Activated T-helper 1 cell treated with anti-CD3 and anti-CD28 coated beads, Interleukin-12 subunit alpha, Interleukin-12 subunit beta, Interleukin-2, Interleukin-4 antibody, amounts not matched to agents 30 ng/mL and 10 ng/mL and 1 ng/mL, durations not matched to agents 14 hours and 24 hours and 36 hours (primary cell): ENCODE measurements around the gene PLCB4. TPM values are rescaled to one million over a fixed set of nuclear protein-coding genes. Genes with fewer than 3 reads are reported as not detected.

Experiments
- DNase-seq: peaks from one replicate; pipeline ENCODE4 v3.0.0; 2021; ENCODE audit warnings: low spot score
- H3K27ac Mint-ChIP-seq: one replicate; pipeline ENCODE4 v1.8.0; 2021; ENCODE audit warnings: mild to moderate bottlenecking, mixed read lengths
- H3K27me3 Mint-ChIP-seq: one replicate; pipeline ENCODE4 v1.8.0; 2022; ENCODE audit warnings: mild to moderate bottlenecking, moderate library complexity, mixed read lengths; ENCODE audit not compliant: insufficient read depth
- H3K36me3 Mint-ChIP-seq: one replicate; pipeline ENCODE4 v1.8.0; 2021; ENCODE audit warnings: low read depth, mixed read lengths
- H3K4me1 Mint-ChIP-seq: one replicate; pipeline ENCODE4 v1.8.0; 2021; ENCODE audit warnings: low read depth, mixed read lengths
- H3K4me3 Mint-ChIP-seq: one replicate; pipeline ENCODE4 v1.8.0; 2021; ENCODE audit warnings: mild to moderate bottlenecking, moderate library complexity, mixed read lengths
- H3K9me3 Mint-ChIP-seq: one replicate; pipeline ENCODE4 v1.8.0; 2021; ENCODE audit warnings: mixed read lengths
- intact Hi-C: fragments of 100-400 bp; cut with micrococcal nuclease; formaldehyde crosslinking; loops from one replicate; pipeline ENCODE4 v1.15.1; 2024
- total RNA-seq: library from RNA; stranded (reverse); gene quantifications from 2 replicates; pipeline ENCODE4 v1.2.3, GENCODE V29; 2022

The PLCB4 gene
- total RNA-seq, 1 donor from 2014 or later, result not detected

GRCh38 chr20:9485614-9486340 lies 416.9 kb downstream of the PLCB4 start:
- no peaks in the 10 kb centered on the region for H3K27me3 Mint-ChIP-seq
- no peak for DNase-seq
- H3K27ac Mint-ChIP-seq, result no peak overlapping the region
- no peaks in the 10 kb centered on the region for H3K9me3 Mint-ChIP-seq
- H3K4me3 Mint-ChIP-seq, result no peak overlapping the region
- intact Hi-C loops, result no loop called here
- H3K4me1 Mint-ChIP-seq, result no peaks in the 10 kb centered on the region
- H3K36me3 Mint-ChIP-seq, result no peaks in the 10 kb centered on the region

GRCh38 chr20:9487231-9487630 lies 418.3 kb downstream of the PLCB4 start:
- Mint-ChIP-seq H3K4me1 (no peaks in the 10 kb centered on the region), H3K27me3 (no peaks in the 10 kb centered on the region), H3K27ac (no peak overlapping the region), H3K36me3 (no peaks in the 10 kb centered on the region), H3K4me3 (no peak overlapping the region), H3K9me3 (no peaks in the 10 kb centered on the region)
- no peak for DNase-seq
- intact Hi-C loops, result no loop called here

GRCh38 chr20:9488063-9488462 lies 419.2 kb downstream of the PLCB4 start:
- DNase-seq, result no peak
- H3K27me3 Mint-ChIP-seq, result no peaks in the 10 kb centered on the region
- no peak overlapping the region for H3K4me3 Mint-ChIP-seq
- H3K27ac Mint-ChIP-seq, result no peak overlapping the region
- intact Hi-C loops, result no loop called here
- H3K9me3 Mint-ChIP-seq, result no peaks in the 10 kb centered on the region
- H3K36me3 Mint-ChIP-seq, result no peaks in the 10 kb centered on the region
- H3K4me1 Mint-ChIP-seq, result no peaks in the 10 kb centered on the region

- DNase-seq, result no peak
- no peaks in the 10 kb centered on the region for H3K9me3 Mint-ChIP-seq
- intact Hi-C loops, result no loop called here
- H3K4me3 Mint-ChIP-seq, result no peak overlapping the region
- H3K36me3 Mint-ChIP-seq, result no peaks in the 10 kb centered on the region
- no peaks in the 10 kb centered on the region for H3K27me3 Mint-ChIP-seq
- no peak overlapping the region for H3K27ac Mint-ChIP-seq
- H3K4me1 Mint-ChIP-seq, result no peaks in the 10 kb centered on the region
These were observed 421.3 kb downstream of the PLCB4 start for GRCh38 chr20:9490161-9490560.

GRCh38 chr20:9490631-9491030 lies 421.7 kb downstream of the PLCB4 start:
- no peaks in the 10 kb centered on the region for H3K4me1 Mint-ChIP-seq
- H3K36me3 Mint-ChIP-seq, result no peaks in the 10 kb centered on the region
- H3K4me3 Mint-ChIP-seq, result no peak overlapping the region
- H3K27me3 Mint-ChIP-seq, result no peaks in the 10 kb centered on the region
- no peak overlapping the region for H3K27ac Mint-ChIP-seq
- no peaks in the 10 kb centered on the region for H3K9me3 Mint-ChIP-seq
- intact Hi-C loops, result no loop called here
- no peak for DNase-seq

GRCh38 chr20:9491324-9491723 lies 422.4 kb downstream of the PLCB4 start:
- H3K9me3 Mint-ChIP-seq, result no peaks in the 10 kb centered on the region
- no peaks in the 10 kb centered on the region for H3K36me3 Mint-ChIP-seq
- no peak overlapping the region for H3K4me3 Mint-ChIP-seq
- no peak overlapping the region for H3K27ac Mint-ChIP-seq
- H3K27me3 Mint-ChIP-seq, result no peaks in the 10 kb centered on the region
- no peak for DNase-seq
- intact Hi-C loops, result no loop called here
- no peaks in the 10 kb centered on the region for H3K4me1 Mint-ChIP-seq

- DNase-seq, result no peak
- no peaks in the 10 kb centered on the region for H3K9me3 Mint-ChIP-seq
These were observed 423.2 kb downstream of the PLCB4 start for GRCh38 chr20:9492067-9492466.

GRCh38 chr20:9493803-9494202 lies 424.9 kb downstream of the PLCB4 start:
- Mint-ChIP-seq H3K27ac (no peak overlapping the region), H3K9me3 (peaks cover 5% of the 10 kb centered on the region), H3K36me3 (no peaks in the 10 kb centered on the region), H3K4me1 (no peaks in the 10 kb centered on the region), H3K4me3 (no peak overlapping the region), H3K27me3 (no peaks in the 10 kb centered on the region)
- DNase-seq, result no peak
- intact Hi-C loops, result no loop called here

More at GRCh38 chr20:9492067-9492466, 423.2 kb downstream of the PLCB4 start:
- intact Hi-C loops, result no loop called here
- Mint-ChIP-seq H3K4me3 (no peak overlapping the region), H3K4me1 (no peaks in the 10 kb centered on the region), H3K27me3 (no peaks in the 10 kb centered on the region), H3K27ac (no peak overlapping the region), H3K36me3 (no peaks in the 10 kb centered on the region)

GRCh38 chr20:9495701-9496100 lies 426.8 kb downstream of the PLCB4 start:
- Mint-ChIP-seq H3K36me3 (no peaks in the 10 kb centered on the region), H3K9me3 (peaks cover 5% of the 10 kb centered on the region), H3K27ac (no peak overlapping the region), H3K4me3 (no peak overlapping the region), H3K27me3 (no peaks in the 10 kb centered on the region), H3K4me1 (no peaks in the 10 kb centered on the region)
- DNase-seq, result no peak
- intact Hi-C loops, result no loop called here

GRCh38 chr20:9496155-9496554 lies 427.3 kb downstream of the PLCB4 start:
- no peak for DNase-seq
- H3K27me3 Mint-ChIP-seq, result no peaks in the 10 kb centered on the region

GRCh38 chr20:9498322-9498721 lies 429.4 kb downstream of the PLCB4 start:
- Mint-ChIP-seq H3K27me3 (no peaks in the 10 kb centered on the region), H3K4me1 (no peaks in the 10 kb centered on the region), H3K4me3 (no peak overlapping the region), H3K27ac (no peak overlapping the region), H3K9me3 (peaks cover 5% of the 10 kb centered on the region), H3K36me3 (no peaks in the 10 kb centered on the region)
- DNase-seq, result no peak
- intact Hi-C loops, result no loop called here

More at GRCh38 chr20:9496155-9496554, 427.3 kb downstream of the PLCB4 start:
- Mint-ChIP-seq H3K27ac (no peak overlapping the region), H3K36me3 (no peaks in the 10 kb centered on the region), H3K9me3 (peaks cover 5% of the 10 kb centered on the region), H3K4me1 (no peaks in the 10 kb centered on the region), H3K4me3 (no peak overlapping the region)
- intact Hi-C loops, result no loop called here

GRCh38 chr20:9499126-9499899 lies 430.4 kb downstream of the PLCB4 start:
- H3K4me1 Mint-ChIP-seq, result no peaks in the 10 kb centered on the region
- no peaks in the 10 kb centered on the region for H3K27me3 Mint-ChIP-seq
- intact Hi-C loops, result no loop called here
- DNase-seq, result no peak
- no peak overlapping the region for H3K4me3 Mint-ChIP-seq
- no peaks in the 10 kb centered on the region for H3K36me3 Mint-ChIP-seq
- H3K9me3 Mint-ChIP-seq, result peaks cover 5% of the 10 kb centered on the region
- H3K27ac Mint-ChIP-seq, result no peak overlapping the region

- no peaks in the 10 kb centered on the region for H3K36me3 Mint-ChIP-seq
These were observed 431.2 kb downstream of the PLCB4 start for GRCh38 chr20:9500121-9500520.

More at GRCh38 chr20:9500121-9500520, 431.2 kb downstream of the PLCB4 start:
- no peak for DNase-seq
- no peak overlapping the region for H3K27ac Mint-ChIP-seq
- no peaks in the 10 kb centered on the region for H3K27me3 Mint-ChIP-seq
- no peak overlapping the region for H3K4me3 Mint-ChIP-seq
- no peaks in the 10 kb centered on the region for H3K4me1 Mint-ChIP-seq
- intact Hi-C loops, result no loop called here
- peaks cover 5% of the 10 kb centered on the region for H3K9me3 Mint-ChIP-seq
